NCI-H748 (cell line): ENCODE results near the gene GSK3A.

Experiments used
- DNase-seq: peaks from one replicate; lab custom pipeline; 2025; ENCODE audit not compliant: unreplicated experiment; lab: John Stamatoyannopoulos, UW

GSK3A gene

DNA sequence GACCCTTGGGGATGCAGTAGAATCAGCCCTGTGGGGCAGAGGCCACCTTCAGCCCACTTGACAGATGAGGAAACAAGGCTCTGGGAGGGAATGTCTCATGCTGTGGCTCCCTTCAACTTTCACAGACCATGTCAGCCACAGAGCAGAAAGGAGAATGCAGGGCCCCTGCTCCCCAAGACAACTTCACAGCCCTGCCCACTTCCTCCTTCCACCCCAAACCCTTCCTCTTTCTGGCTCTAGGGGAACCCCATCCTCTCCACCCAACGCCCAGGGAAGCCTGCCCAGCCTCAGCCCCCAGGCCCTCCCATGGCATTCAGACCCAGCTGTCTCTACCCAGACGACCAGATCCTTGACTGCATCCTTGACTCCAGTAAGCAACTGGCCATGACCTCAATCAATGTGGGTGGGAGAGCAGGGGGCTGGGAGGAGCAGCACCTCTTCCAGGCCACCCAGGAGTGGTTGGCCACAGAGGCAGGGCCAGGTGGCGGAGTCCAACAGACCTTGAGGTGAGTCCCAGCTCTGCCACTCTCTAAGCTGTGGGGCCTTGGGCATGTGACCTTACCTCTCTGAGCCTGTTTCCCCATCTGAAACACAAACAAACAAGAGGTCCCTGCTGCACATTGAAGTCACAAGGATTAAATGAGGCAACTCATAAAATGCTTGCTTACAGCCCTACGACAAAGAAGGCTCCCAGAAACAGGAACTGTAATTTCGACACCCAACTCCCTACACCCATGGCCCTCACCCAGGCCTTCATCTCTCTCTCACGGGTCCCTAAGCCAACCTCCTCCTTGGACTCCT, 40.7 kb downstream of the GSK3A start:
- DNase-seq, result no peak

DNA sequence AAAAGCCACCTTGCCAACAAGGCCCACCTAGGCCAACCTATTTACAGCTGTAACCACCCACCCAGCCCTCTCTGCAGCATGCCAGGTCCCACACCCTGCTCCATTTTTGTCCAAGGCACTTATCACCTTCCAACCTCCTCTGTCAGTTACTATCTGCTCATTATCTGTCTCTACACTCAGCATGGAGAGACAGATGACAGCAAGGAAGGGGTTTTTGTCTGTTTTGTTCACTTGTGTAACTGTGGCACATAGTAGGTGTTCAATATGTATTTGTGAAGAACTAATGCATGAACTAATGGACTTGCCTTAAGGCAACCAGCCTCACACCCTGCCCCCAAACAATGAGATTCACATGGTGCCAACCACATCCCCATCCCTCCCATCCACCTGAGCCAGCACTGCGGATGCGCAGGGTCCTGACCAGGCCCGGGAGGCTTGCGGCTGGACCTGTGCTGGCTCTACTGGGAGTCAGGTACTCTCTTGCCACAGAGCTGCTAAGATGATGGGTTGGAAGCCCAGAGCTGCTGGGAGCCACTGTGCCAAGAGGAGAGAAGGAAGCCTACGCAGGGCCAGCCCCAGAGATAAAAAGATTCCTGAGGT, 42.2 kb downstream of the GSK3A start:
- no peak for DNase-seq

DNA sequence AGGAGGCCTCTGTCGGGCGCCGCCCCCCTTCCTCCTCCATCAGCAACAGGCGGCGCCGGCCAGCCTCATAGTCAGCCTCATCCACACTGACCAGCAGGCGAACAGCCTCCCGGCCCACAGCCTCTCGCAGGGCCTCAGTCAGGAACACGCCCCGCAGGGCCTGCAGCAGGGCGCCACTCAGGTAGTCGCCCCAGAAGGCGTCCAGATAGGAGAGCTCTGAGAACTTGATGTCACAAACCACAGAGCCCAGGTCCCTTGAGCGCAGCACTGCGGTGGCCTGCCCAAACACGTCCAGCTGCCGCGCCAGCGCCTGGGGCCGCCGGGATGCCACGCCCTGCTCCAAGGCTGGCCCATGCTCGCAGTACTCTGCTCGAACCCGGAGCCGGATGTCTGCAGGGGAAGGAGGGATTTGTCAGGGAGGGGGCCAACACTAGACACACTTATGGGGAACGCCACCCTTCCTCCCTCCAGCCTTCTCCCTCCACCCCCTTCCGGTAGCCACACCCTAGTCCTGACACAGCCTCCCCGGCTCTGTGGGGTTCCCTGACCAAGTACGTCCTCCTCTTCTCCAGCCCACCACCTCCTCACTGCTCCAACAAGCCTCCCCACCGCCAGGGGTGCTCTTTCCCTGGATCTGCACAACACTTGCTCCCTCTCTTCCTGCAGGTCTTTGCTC, 42.8 kb downstream of the GSK3A start:
- DNase-seq, result no peak

DNA sequence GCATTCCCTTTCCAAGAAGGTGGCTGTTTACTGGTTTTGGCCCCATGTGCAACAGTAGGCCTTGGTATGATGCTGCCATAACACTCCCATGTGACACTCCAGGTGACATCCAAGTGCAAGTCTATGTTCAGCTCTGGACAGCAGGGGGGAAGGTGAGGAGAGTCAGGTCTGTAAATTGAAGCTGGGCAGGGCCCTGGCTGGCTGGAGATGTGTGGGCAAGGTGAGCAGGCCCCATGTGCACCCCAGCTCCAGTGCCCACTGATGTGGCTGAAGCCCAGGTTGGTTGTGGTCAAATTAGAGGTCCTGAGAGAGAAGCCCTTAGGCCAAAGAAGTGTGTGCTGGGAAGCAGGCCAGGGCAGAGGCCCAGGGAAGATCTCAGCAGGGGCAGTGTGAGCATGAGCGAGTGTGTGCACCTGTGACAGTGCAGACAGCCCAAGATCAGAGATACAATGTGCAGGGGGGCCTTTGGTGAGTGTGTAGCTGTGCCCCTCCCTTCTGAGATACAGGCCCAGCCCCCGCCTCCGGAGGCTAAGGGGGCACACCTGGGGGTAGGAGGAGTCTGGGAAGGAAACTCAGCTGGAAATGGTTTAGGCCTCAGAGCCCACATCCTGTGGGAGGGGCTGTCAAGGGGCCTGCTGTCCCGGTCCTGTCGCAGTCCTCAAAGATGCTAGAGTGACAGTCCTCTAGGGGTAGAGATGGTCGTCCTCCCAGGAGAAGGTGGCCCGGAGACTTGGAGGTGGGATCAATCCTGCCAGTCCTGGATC, 43.5 kb downstream of the GSK3A start:
- no peak for DNase-seq

- DNase-seq, result no peak
These were observed 45.0 kb downstream of the GSK3A start for GRCh38 chr19:42197375-42197817.

- no peak for DNase-seq
These were observed 46.1 kb downstream of the GSK3A start for GRCh38 chr19:42196011-42197001.

GRCh38 chr19:42193706-42194105, 48.7 kb downstream of the GSK3A start:
- no peak for DNase-seq

DNA sequence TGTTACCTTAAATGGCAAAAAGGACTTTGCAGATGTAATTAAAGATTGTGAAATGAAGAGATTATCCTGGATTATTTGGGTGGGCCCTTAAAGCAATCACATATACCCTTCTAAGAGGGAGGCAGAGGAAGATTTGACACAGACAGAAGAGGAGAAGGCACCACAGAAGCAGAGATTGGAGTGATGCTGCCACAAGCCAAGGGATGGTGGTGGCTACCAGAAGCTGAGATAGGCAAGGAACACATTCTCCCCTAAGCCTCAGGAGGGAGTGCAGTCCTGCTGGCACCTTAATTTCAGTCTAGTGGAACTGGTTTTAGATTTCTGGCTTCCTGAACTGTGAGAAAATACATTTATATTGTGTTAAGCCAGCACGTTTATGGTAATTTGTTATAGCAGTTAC, 49.1 kb downstream of the GSK3A start:
- DNase-seq, result no peak

DNA sequence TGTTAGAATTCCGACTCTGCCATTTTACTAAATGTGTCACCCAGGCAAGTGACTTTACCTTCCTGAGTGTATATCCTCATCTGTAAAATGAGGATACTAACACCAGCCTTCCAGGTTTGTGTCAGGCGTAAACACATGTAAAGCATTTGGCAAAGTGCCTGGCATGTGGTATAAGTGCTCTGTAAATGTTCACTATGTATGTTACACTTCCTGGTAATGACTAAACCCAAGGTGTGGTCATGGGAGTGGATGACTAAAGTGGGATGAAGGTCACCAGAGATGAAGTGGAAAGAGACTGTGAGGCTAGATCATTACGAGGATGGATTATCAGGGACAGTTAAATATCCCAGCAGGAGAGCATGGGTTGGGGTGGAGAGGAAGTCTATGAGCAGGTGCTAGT, 50.5 kb downstream of the GSK3A start:
- peak; percentile 96 for DNase-seq

- no peak for DNase-seq
These were observed 51.1 kb downstream of the GSK3A start for GRCh38 chr19:42191330-42191729.

GRCh38 chr19:42189133-42189532, 53.3 kb downstream of the GSK3A start:
- DNase-seq, result no peak

DNA sequence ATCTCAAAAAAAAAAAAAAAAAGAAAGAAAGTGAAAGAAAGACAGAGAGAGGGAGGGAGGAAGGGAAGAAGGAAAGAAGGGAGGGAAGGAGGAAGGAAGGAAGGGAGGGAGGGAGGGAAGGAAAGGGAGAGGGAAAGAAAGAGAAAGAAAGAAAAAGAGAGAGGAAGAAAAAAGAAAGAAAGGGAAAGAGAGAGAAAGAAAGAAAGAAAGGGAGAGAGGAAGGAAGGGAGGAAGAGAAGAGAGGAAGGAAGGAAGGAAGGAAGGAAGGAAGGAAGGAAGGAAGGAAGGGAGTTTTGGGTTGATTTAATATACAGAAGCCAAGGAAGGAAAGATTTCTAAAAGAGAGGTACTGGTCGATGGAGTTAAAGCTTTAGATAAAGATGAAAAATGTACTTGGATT, 53.7 kb downstream of the GSK3A start:
- no peak for DNase-seq

DNA sequence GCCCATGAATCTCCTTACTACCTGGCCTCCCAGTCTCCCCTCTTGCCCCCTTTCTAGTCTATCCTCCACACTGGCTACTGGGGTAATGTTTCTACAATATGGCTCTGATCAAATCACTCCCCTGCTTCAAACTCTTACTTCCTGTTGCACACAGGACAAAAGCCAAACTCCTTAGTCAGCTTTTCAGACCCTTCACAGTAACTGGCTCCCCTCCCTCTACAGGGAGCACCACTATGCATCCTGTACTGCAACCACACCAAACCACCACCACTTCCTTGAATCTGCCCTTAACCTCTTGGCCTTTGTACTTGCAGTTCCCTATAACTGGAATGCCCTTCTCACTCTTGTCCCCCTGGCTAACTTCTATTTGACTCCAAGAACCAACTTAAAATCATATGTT, 57.1 kb downstream of the GSK3A start:
- no peak for DNase-seq

GRCh38 chr19:42184401-42184861, 58.0 kb downstream of the GSK3A start:
- peak; percentile 87 for DNase-seq
